Prostate gland (tissue), 2 donors: ENCODE data around the gene BDH1. TPM values are rescaled to one million over a fixed set of nuclear protein-coding genes. Genes with fewer than 3 reads are reported as not detected.
A peak's percentile ranks its signal among the peaks of the same experiment; 100 is the strongest.

Experiments used
- DNase-seq: peaks from one replicate; pipeline ENCODE4 v3.0.0-alpha.2; 2019; ENCODE audit warnings: low spot score
- H3K27ac ChIP-seq, 2 donors: fragments of 200-600 bp; sonication (generic); 2 replicates each; pipeline ENCODE4 v1.5.1; 2017 to 2019
- H3K27me3 ChIP-seq: fragments of 200-600 bp; sonication (generic); replicated peaks from 2 replicates; pipeline ENCODE4 v1.5.1; 2019; ENCODE audit not compliant: insufficient read depth
- H3K36me3 ChIP-seq, 2 donors: fragments of 200-600 bp; sonication (generic); 1 replicate in 1 of 2; 2 replicates in 1 of 2; pipeline versions ENCODE4 v1.5.1 to v1.8.1; 2017 to 2019
- H3K4me1 ChIP-seq: fragments of 200-600 bp; sonication (generic); replicated peaks from 2 replicates; pipeline ENCODE4 v1.5.1; 2019
- H3K4me3 ChIP-seq, 2 donors: fragments of 200-600 bp; sonication (generic); 2 replicates each; pipeline ENCODE4 v1.5.1; 2017 to 2019
- H3K9me3 ChIP-seq: fragments of 200-600 bp; sonication (generic); 2 replicates; pipeline ENCODE4 v1.5.1; 2017
- CTCF ChIP-seq, 4 experiments: fragments of 200-600 bp in 2 of 4; fragments of 450-650 bp in 2 of 4; sonication (generic) in 2 of 4; IDR thresholded peaks; 1 replicate in 3 of 4; 2 replicates in 1 of 4; pipeline ENCODE4 v1.5.1; 2016 to 2019; ENCODE audit warnings: antibody characterized with exemption in 4 of 4, mild to moderate bottlenecking in 2 of 4, moderate library complexity in 2 of 4
- POLR2A ChIP-seq: fragments of 450-650 bp; IDR thresholded peaks from one replicate; pipeline ENCODE4 v1.6.1; 2016; ENCODE audit warnings: antibody characterized with exemption, mild to moderate bottlenecking
- POLR2AphosphoS5 ChIP-seq: sonication (generic); formaldehyde crosslinking; IDR thresholded peaks from one replicate; pipeline ENCODE4 v1.6.1; 2017; ENCODE audit warnings: antibody characterized with exemption
- WGBS: methylation state at CpG from one replicate; pipeline ENCODE4 v1.1.5; 2018; 5-methylcytosine and 5-hydroxymethylcytosine counted together
- intact Hi-C: fragments of 100-400 bp; cut with DNase I; formaldehyde crosslinking; loops from one replicate; pipeline ENCODE4 v1.14.2; 2022
- total RNA-seq, 2 donors: library from RNA; depleted of rRNA; stranded (reverse); fragments of >200 nt; gene quantifications; one replicate each; pipeline ENCODE4 v1.1.0, GENCODE V29; 2016

Gene BDH1
- total RNA-seq, 2 donors from 2014 or later, result 41.1 to 84.3 TPM

GRCh38 chr3:197599089-197599765 lies 43.5 kb upstream of the BDH1 start:
- Histone ChIP-seq H3K27ac (peak overlapping the region in 1 of 2 donors; percentile 17), H3K4me3 (peak overlapping the region in 1 of 2 donors; percentile 24)
- 21% methylated on average over 22 of the region's 22 CpGs for WGBS

GRCh38 chr3:197598404-197598980 lies 42.7 kb upstream of the BDH1 start:
- H3K27ac ChIP-seq, result no peak overlapping the region
- no peaks in the 10 kb centered on the region for H3K4me1 ChIP-seq
- TF ChIP-seq CTCF (IDR thresholded peaks at IDR 0.05) (no peak), POLR2AphosphoS5 (no peak), POLR2A (no peak)
- H3K36me3 ChIP-seq, result no peaks in the 10 kb centered on the region
- H3K9me3 ChIP-seq, result no peaks in the 10 kb centered on the region
- 77% methylated on average over 15 of the region's 15 CpGs for WGBS
- DNase-seq, result no peak
- no peaks in the 10 kb centered on the region for H3K27me3 ChIP-seq
- H3K4me3 ChIP-seq, result no peak overlapping the region
- intact Hi-C loops, result no loop called here

More at GRCh38 chr3:197599089-197599765, 43.5 kb upstream of the BDH1 start:
- Histone ChIP-seq H3K27me3 (no peaks in the 10 kb centered on the region), H3K4me1 (no peaks in the 10 kb centered on the region), H3K36me3 (no peaks in the 10 kb centered on the region), H3K9me3 (no peaks in the 10 kb centered on the region)
- intact Hi-C loops, result no loop called here
- TF ChIP-seq POLR2A (no peak), CTCF (IDR thresholded peaks at IDR 0.05) (peak; percentile 67 to 87 (median 81)), POLR2AphosphoS5 (peak; percentile 42)
- peak; percentile 67 for DNase-seq

- DNase-seq, result no peak
- H3K36me3 ChIP-seq, result no peaks in the 10 kb centered on the region
- H3K27ac ChIP-seq, result no peak overlapping the region
- WGBS, result 55% methylated on average over 4 of the region's 4 CpGs
- intact Hi-C loops, result no loop called here
- H3K9me3 ChIP-seq, result no peaks in the 10 kb centered on the region
- H3K27me3 ChIP-seq, result no peaks in the 10 kb centered on the region
- no peak overlapping the region for H3K4me3 ChIP-seq
- TF ChIP-seq POLR2AphosphoS5, result no peak
- no peak for TF ChIP-seq POLR2A
- TF ChIP-seq CTCF (IDR thresholded peaks at IDR 0.05), result no peak
- H3K4me1 ChIP-seq, result no peaks in the 10 kb centered on the region
Observed at GRCh38 chr3:197597335-197597734, 41.6 kb upstream of the BDH1 start.

- Histone ChIP-seq H3K4me3 (no peak overlapping the region), H3K9me3 (no peaks in the 10 kb centered on the region), H3K27ac (no peak overlapping the region), H3K36me3 (no peaks in the 10 kb centered on the region), H3K27me3 (no peaks in the 10 kb centered on the region), H3K4me1 (no peaks in the 10 kb centered on the region)
- intact Hi-C loops, result no loop called here
- DNase-seq, result no peak
- no peak for TF ChIP-seq POLR2A
- no peak for TF ChIP-seq POLR2AphosphoS5
- no peak for TF ChIP-seq CTCF (IDR thresholded peaks at IDR 0.05)
- WGBS, result 59% methylated on average over 12 of the region's 12 CpGs
Observed at GRCh38 chr3:197595470-197596185, 39.9 kb upstream of the BDH1 start.
